ENCODE data around the gene COQ3. TPM values are rescaled to one million over a fixed set of nuclear protein-coding genes. Genes with fewer than 3 reads are reported as not detected.

COQ3 gene
- 4.8 and 5.5 TPM in 2 replicates for polyA plus RNA-seq (2013)

GRCh38 chr6:99393698-99394531 is at the start of gene COQ3:
COQ3 (minus strand) TSS chr6:99394195; CDS start chr6:99394179, 16 bp downstream.
- peaks cover 4% of the 10 kb centered on the region for H3K79me2 ChIP-seq (ENCODE audit: control insufficient read depth, insufficient read depth, low read length, poor library complexity)
- H3K4me2 ChIP-seq (ENCODE audit: low read length) = peak within 1 kb of the TSS; percentile 68
- peak within 1 kb of the TSS; percentile 89 for H2BK120ac ChIP-seq (ENCODE audit: insufficient read depth, low read length, poor library complexity)
- peak; percentile 50 to 79 for DNase-seq
- H2AFZ ChIP-seq (ENCODE audit: insufficient read depth, low read length, poor library complexity) = peak within 1 kb of the TSS; percentile 73
- H2BK12ac ChIP-seq (ENCODE audit: low read length) = no peak within 1 kb of the TSS
- H2BK5ac ChIP-seq (ENCODE audit: low read depth, low read length, poor library complexity) = peak within 1 kb of the TSS; percentile 31
- peak within 1 kb of the TSS; percentile 53 for H3K4ac ChIP-seq (ENCODE audit: low read depth, low read length)
- peak within 1 kb of the TSS; percentile 75 for H3K4me3 ChIP-seq (ENCODE audit: low read depth, low read length)
- peak within 1 kb of the TSS; percentile 93 for H4K8ac ChIP-seq (ENCODE audit: low read depth, low read length)
- H4K91ac ChIP-seq (ENCODE audit: low read depth, low read length) = peak within 1 kb of the TSS; percentile 81
- H3K27ac ChIP-seq (ENCODE audit: low read depth, low read length) = peak within 1 kb of the TSS; percentile 42
- H2AK5ac ChIP-seq (ENCODE audit: low read length) = no peak within 1 kb of the TSS
- peak within 1 kb of the TSS; percentile 59 for H3K14ac ChIP-seq (ENCODE audit: low read length)
- no peaks in the 10 kb centered on the region for H3K27me3 ChIP-seq (ENCODE audit: insufficient read depth, low read length)
- peak within 1 kb of the TSS; percentile 64 for H3K18ac ChIP-seq (ENCODE audit: low read length)
- no peak within 1 kb of the TSS for H3K23ac ChIP-seq (ENCODE audit: low read length)
- H3K36me3 ChIP-seq (ENCODE audit: control insufficient read depth in 1 of 2, insufficient read depth in 2 of 2, low read length in 2 of 2) = peaks cover 5% of the 10 kb centered on the region in 2 experiments
- no peaks in the 10 kb centered on the region for H3K9me3 ChIP-seq (ENCODE audit: insufficient read depth, low read depth, low read length)
- H3K79me1 ChIP-seq (ENCODE audit: low read length) = peaks cover 6% of the 10 kb centered on the region
- no CpG with 5 or more reads among the region's 56 CpGs for WGBS (ENCODE audit: extremely low coverage, insufficient coverage, insufficient read length)
- peak within 1 kb of the TSS; percentile 70 for H4K12ac ChIP-seq (ENCODE audit: low read depth, low read length)
- peaks cover 0 to 2% of the 10 kb centered on the region in 2 experiments for H3K4me1 ChIP-seq (ENCODE audit: control insufficient read depth in 1 of 2, insufficient read depth in 2 of 2, low read length in 2 of 2)
- peak within 1 kb of the TSS; percentile 88 for H3K9ac ChIP-seq (ENCODE audit: low read length)

- Histone ChIP-seq H3K4ac (ENCODE audit: low read depth, low read length) (no peak overlapping the region), H3K18ac (ENCODE audit: low read length) (no peak overlapping the region), H4K91ac (ENCODE audit: low read depth, low read length) (no peak overlapping the region), H3K4me1 (ENCODE audit: control insufficient read depth in 1 of 2, insufficient read depth in 2 of 2, low read length in 2 of 2) (no peaks in the 10 kb centered on the region), H2AFZ (ENCODE audit: insufficient read depth, low read length, poor library complexity) (no peak overlapping the region), H2BK12ac (ENCODE audit: low read length) (no peak overlapping the region), H3K9me3 (ENCODE audit: insufficient read depth, low read depth, low read length) (no peaks in the 10 kb centered on the region), H3K27ac (ENCODE audit: low read depth, low read length) (no peak overlapping the region), H3K79me2 (ENCODE audit: control insufficient read depth, insufficient read depth, low read length, poor library complexity) (no peaks in the 10 kb centered on the region), H3K4me3 (ENCODE audit: low read depth, low read length) (no peak overlapping the region), H4K8ac (ENCODE audit: low read depth, low read length) (no peak overlapping the region), H2BK120ac (ENCODE audit: insufficient read depth, low read length, poor library complexity) (no peak overlapping the region), H3K14ac (ENCODE audit: low read length) (no peak overlapping the region), H3K27me3 (ENCODE audit: insufficient read depth, low read length) (no peaks in the 10 kb centered on the region), H3K79me1 (ENCODE audit: low read length) (no peaks in the 10 kb centered on the region), H3K4me2 (ENCODE audit: low read length) (no peak overlapping the region), H2BK5ac (ENCODE audit: low read depth, low read length, poor library complexity) (no peak overlapping the region), H3K9ac (ENCODE audit: low read length) (no peak overlapping the region), H4K12ac (ENCODE audit: low read depth, low read length) (no peak overlapping the region), H3K36me3 (ENCODE audit: control insufficient read depth in 1 of 2, insufficient read depth in 2 of 2, low read length in 2 of 2) (peaks cover 0 to 3% of the 10 kb centered on the region in 2 experiments), H2AK5ac (ENCODE audit: low read length) (no peak overlapping the region), H3K23ac (ENCODE audit: low read length) (no peak overlapping the region)
- WGBS (ENCODE audit: extremely low coverage, insufficient coverage, insufficient read length) = no CpG with 5 or more reads among the region's 3 CpGs
- DNase-seq = peak in 1 of 2 donors; percentile 60
These were observed 40.9 kb upstream of the COQ3 start for GRCh38 chr6:99434702-99435530.

- WGBS (ENCODE audit: extremely low coverage, insufficient coverage, insufficient read length) = no CpG with 5 or more reads among the region's 2 CpGs
- H3K23ac ChIP-seq (ENCODE audit: low read length) = no peak overlapping the region
- no peaks in the 10 kb centered on the region for H3K27me3 ChIP-seq (ENCODE audit: insufficient read depth, low read length)
- H3K9me3 ChIP-seq (ENCODE audit: insufficient read depth, low read depth, low read length) = no peaks in the 10 kb centered on the region
- no peak overlapping the region for H3K4me3 ChIP-seq (ENCODE audit: low read depth, low read length)
- H3K36me3 ChIP-seq (ENCODE audit: control insufficient read depth in 1 of 2, insufficient read depth in 2 of 2, low read length in 2 of 2) = peaks cover under 1 to 3% of the 10 kb centered on the region in 2 experiments
- H2BK120ac ChIP-seq (ENCODE audit: insufficient read depth, low read length, poor library complexity) = no peak overlapping the region
- no peak overlapping the region for H3K18ac ChIP-seq (ENCODE audit: low read length)
- no peaks in the 10 kb centered on the region for H3K79me2 ChIP-seq (ENCODE audit: control insufficient read depth, insufficient read depth, low read length, poor library complexity)
- no peak for DNase-seq
- H3K14ac ChIP-seq (ENCODE audit: low read length) = no peak overlapping the region
- H3K9ac ChIP-seq (ENCODE audit: low read length) = no peak overlapping the region
- no peak overlapping the region for H4K12ac ChIP-seq (ENCODE audit: low read depth, low read length)
- H4K8ac ChIP-seq (ENCODE audit: low read depth, low read length) = no peak overlapping the region
- no peak overlapping the region for H2AFZ ChIP-seq (ENCODE audit: insufficient read depth, low read length, poor library complexity)
- no peak overlapping the region for H3K4me2 ChIP-seq (ENCODE audit: low read length)
- no peaks in the 10 kb centered on the region for H3K79me1 ChIP-seq (ENCODE audit: low read length)
- no peaks in the 10 kb centered on the region for H3K4me1 ChIP-seq (ENCODE audit: control insufficient read depth in 1 of 2, insufficient read depth in 2 of 2, low read length in 2 of 2)
- no peak overlapping the region for H3K27ac ChIP-seq (ENCODE audit: low read depth, low read length)
- no peak overlapping the region for H3K4ac ChIP-seq (ENCODE audit: low read depth, low read length)
- H2BK12ac ChIP-seq (ENCODE audit: low read length) = no peak overlapping the region
- H2BK5ac ChIP-seq (ENCODE audit: low read depth, low read length, poor library complexity) = no peak overlapping the region
- no peak overlapping the region for H2AK5ac ChIP-seq (ENCODE audit: low read length)
- H4K91ac ChIP-seq (ENCODE audit: low read depth, low read length) = no peak overlapping the region
These were observed 38.9 kb upstream of the COQ3 start for GRCh38 chr6:99432877-99433276.

GRCh38 chr6:99431901-99432300 is 37.9 kb upstream of the COQ3 start:
- no CpG with 5 or more reads among the region's 2 CpGs for WGBS (ENCODE audit: extremely low coverage, insufficient coverage, insufficient read length)
- Histone ChIP-seq H3K4me2 (ENCODE audit: low read length) (no peak overlapping the region), H3K79me1 (ENCODE audit: low read length) (no peaks in the 10 kb centered on the region), H3K9ac (ENCODE audit: low read length) (no peak overlapping the region), H3K27me3 (ENCODE audit: insufficient read depth, low read length) (no peaks in the 10 kb centered on the region), H3K4me1 (ENCODE audit: control insufficient read depth in 1 of 2, insufficient read depth in 2 of 2, low read length in 2 of 2) (no peaks in the 10 kb centered on the region), H2BK120ac (ENCODE audit: insufficient read depth, low read length, poor library complexity) (no peak overlapping the region), H3K18ac (ENCODE audit: low read length) (no peak overlapping the region), H3K36me3 (ENCODE audit: control insufficient read depth in 1 of 2, insufficient read depth in 2 of 2, low read length in 2 of 2) (peaks cover 2 to 3% of the 10 kb centered on the region in 2 experiments), H3K9me3 (ENCODE audit: insufficient read depth, low read depth, low read length) (no peaks in the 10 kb centered on the region), H3K23ac (ENCODE audit: low read length) (no peak overlapping the region), H2AFZ (ENCODE audit: insufficient read depth, low read length, poor library complexity) (no peak overlapping the region), H3K14ac (ENCODE audit: low read length) (no peak overlapping the region), H4K12ac (ENCODE audit: low read depth, low read length) (no peak overlapping the region), H3K4me3 (ENCODE audit: low read depth, low read length) (no peak overlapping the region), H2BK12ac (ENCODE audit: low read length) (no peak overlapping the region), H3K4ac (ENCODE audit: low read depth, low read length) (no peak overlapping the region), H3K79me2 (ENCODE audit: control insufficient read depth, insufficient read depth, low read length, poor library complexity) (no peaks in the 10 kb centered on the region), H3K27ac (ENCODE audit: low read depth, low read length) (no peak overlapping the region), H4K91ac (ENCODE audit: low read depth, low read length) (no peak overlapping the region), H4K8ac (ENCODE audit: low read depth, low read length) (no peak overlapping the region), H2BK5ac (ENCODE audit: low read depth, low read length, poor library complexity) (no peak overlapping the region), H2AK5ac (ENCODE audit: low read length) (no peak overlapping the region)
- peak in 1 of 2 donors; percentile 65 for DNase-seq
